ENCODE data around the gene CDCA4. TPM values are rescaled to one million over a fixed set of nuclear protein-coding genes. Genes with fewer than 3 reads are reported as not detected.
A peak's percentile ranks its signal among the peaks of the same experiment; 100 is the strongest.

CDCA4 gene
- total and polyA plus RNA-seq, 2 donors from 2014 or later = 4.1 to 6.3 TPM

GRCh38 chr14:105067140-105067968 is 46.5 kb upstream of the CDCA4 start:
- Histone ChIP-seq H3K4me3 (ENCODE audit: low read length in 3 of 3) (no peak overlapping the region), H3K27ac (ENCODE audit: low read depth in 2 of 2, low read length in 2 of 2) (no peak overlapping the region), H3K9me3 (ENCODE audit: control insufficient read depth in 2 of 3, insufficient read depth in 1 of 3, low read length in 3 of 3) (no peaks in the 10 kb centered on the region), H3K36me3 (ENCODE audit: control insufficient read depth in 2 of 3, insufficient read depth in 3 of 3, low read length in 3 of 3) (no peaks in the 10 kb centered on the region), H3K9ac (ENCODE audit: low read length in 3 of 3) (no peak overlapping the region), H3K4me1 (ENCODE audit: control insufficient read depth in 2 of 3, insufficient read depth in 2 of 3, low read depth in 1 of 3, low read length in 3 of 3) (peaks cover 0 to 2% (median 0%) of the 10 kb centered on the region in 3 donors), H3K27me3 (ENCODE audit: control insufficient read depth, insufficient read depth, low read length) (no peaks in the 10 kb centered on the region)
- FAIRE-seq = no peak
- TF ChIP-seq CTCF (IDR thresholded peaks at IDR 0.05; ENCODE audit: borderline replicate concordance, extremely low read depth, insufficient read depth) = no peak
- intact Hi-C loops (cut with DNase I) = no loop called here
- DNase-seq = peak in 2 of 5 donors; percentile 31 to 56

- peak in 2 of 5 donors; percentile 25 to 78 for DNase-seq
- H3K9me3 ChIP-seq (ENCODE audit: control insufficient read depth in 2 of 3, insufficient read depth in 1 of 3, low read length in 3 of 3) = no peaks in the 10 kb centered on the region
- no peak for TF ChIP-seq CTCF (IDR thresholded peaks at IDR 0.05; ENCODE audit: borderline replicate concordance, extremely low read depth, insufficient read depth)
- no peak for FAIRE-seq
- no peak overlapping the region for H3K27ac ChIP-seq (ENCODE audit: low read depth in 2 of 2, low read length in 2 of 2)
- no peak overlapping the region for H3K9ac ChIP-seq (ENCODE audit: low read length in 3 of 3)
- H3K4me3 ChIP-seq (ENCODE audit: low read length in 3 of 3) = no peak overlapping the region
- no peaks in the 10 kb centered on the region for H3K36me3 ChIP-seq (ENCODE audit: control insufficient read depth in 2 of 3, insufficient read depth in 3 of 3, low read length in 3 of 3)
- intact Hi-C loops (cut with DNase I) = no loop called here
- peaks cover 0 to 4% (median 0%) of the 10 kb centered on the region in 3 donors for H3K4me1 ChIP-seq (ENCODE audit: control insufficient read depth in 2 of 3, insufficient read depth in 2 of 3, low read depth in 1 of 3, low read length in 3 of 3)
- no peaks in the 10 kb centered on the region for H3K27me3 ChIP-seq (ENCODE audit: control insufficient read depth, insufficient read depth, low read length)
Measured at GRCh38 chr14:105066240-105067071, 45.6 kb upstream of the CDCA4 start.

DNA sequence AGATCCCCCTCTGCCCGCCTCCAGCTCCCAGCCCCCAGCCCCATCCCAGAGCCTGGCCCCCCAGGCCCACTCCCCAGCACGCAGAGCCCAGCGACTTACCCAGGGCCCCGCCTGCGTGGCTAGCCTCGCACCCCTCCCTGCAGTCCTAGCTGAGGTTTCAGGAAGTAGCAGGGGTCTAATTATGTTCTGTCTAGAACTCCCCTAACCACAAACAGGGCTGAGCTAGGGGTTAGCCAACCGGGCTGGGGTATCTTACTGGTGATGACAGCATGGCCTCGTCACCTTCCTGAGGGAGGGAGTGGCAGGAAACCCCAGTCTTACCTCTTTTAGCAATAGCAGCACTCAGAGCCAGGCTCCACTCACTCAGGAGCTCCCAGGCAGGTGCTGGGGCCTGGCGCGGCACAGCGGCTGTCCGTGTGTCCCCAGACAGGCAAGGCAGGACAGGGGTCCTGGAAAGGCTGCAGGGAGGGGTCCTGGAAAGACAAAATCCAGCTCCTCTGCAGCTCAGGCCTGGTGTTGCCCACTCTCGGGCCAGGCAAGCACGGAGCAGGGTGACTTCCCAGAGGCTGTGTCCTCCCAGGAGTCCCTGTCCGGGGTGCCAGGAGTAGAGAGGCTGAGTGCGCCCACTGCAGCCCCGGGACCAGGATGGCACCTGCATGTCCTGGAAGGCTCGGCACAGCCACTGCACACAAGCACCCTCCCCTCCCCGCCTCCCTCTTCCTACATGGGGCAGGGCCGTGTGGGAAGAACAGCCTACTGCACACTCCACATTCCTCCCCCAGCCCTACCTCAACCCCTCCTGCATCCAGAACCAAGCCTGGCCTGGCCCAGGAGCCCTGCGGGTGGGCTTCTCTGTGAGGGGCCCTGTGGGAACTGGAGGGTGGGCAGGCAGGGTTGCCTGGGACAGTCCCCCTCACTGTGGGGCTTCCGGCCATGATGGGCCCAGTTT is 44.7 kb upstream of the CDCA4 start, which contains the start of gene GPR132:
Gene GPR132 (minus strand): TSS at position 151 of the 949 bp plus-strand sequence. CDS start 10,010 bp downstream, outside the sequence.
- Histone ChIP-seq H3K9me3 (ENCODE audit: control insufficient read depth in 2 of 3, insufficient read depth in 1 of 3, low read length in 3 of 3) (no peaks in the 10 kb centered on the region), H3K27ac (ENCODE audit: low read depth in 2 of 2, low read length in 2 of 2) (no peak within 1 kb of the TSS), H3K36me3 (ENCODE audit: control insufficient read depth in 2 of 3, insufficient read depth in 3 of 3, low read length in 3 of 3) (no peaks in the 10 kb centered on the region), H3K4me3 (ENCODE audit: low read length in 3 of 3) (no peak within 1 kb of the TSS), H3K4me1 (ENCODE audit: control insufficient read depth in 2 of 3, insufficient read depth in 2 of 3, low read depth in 1 of 3, low read length in 3 of 3) (peaks cover 0 to 8% (median 0%) of the 10 kb centered on the region in 3 donors), H3K27me3 (ENCODE audit: control insufficient read depth, insufficient read depth, low read length) (no peaks in the 10 kb centered on the region), H3K9ac (ENCODE audit: low read length in 3 of 3) (no peak within 1 kb of the TSS)
- peak in 2 of 5 donors; percentile 39 to 84 for DNase-seq
- intact Hi-C loops (cut with DNase I) = no loop called here
- no peak for TF ChIP-seq CTCF (IDR thresholded peaks at IDR 0.05; ENCODE audit: borderline replicate concordance, extremely low read depth, insufficient read depth)
- no peak for FAIRE-seq

All from kidney (tissue), 14 donors.